Measurements from ENCODE around the gene CATSPER3. TPM values are rescaled to one million over a fixed set of nuclear protein-coding genes. Genes with fewer than 3 reads are reported as not detected.

CATSPER3 gene
- polyA plus RNA-seq, 2 of the 4 experiments (the other 2 are of a cell fraction): 0.41 to 0.74 TPM

GRCh38 chr5:135058331-135058732 is 90.6 kb downstream of the CATSPER3 start:
- ChIA-PET POLR2A (no interaction called here), CTCF (interaction anchor here (1.1 to 3.5 kb wide), 3 partner anchors 9 to 207 kb away, joined by 3 to 15 read pairs (median 4); no protein-coding TSS in a partner anchor)
- 62% methylated on average over 8 of the region's 8 CpGs for WGBS (ENCODE audit: missing lambda C conversion rate)
- H3K4me2 ChIP-seq: no peak overlapping the region
- H3K9me3 ChIP-seq: no peaks in the 10 kb centered on the region
- TF ChIP-seq CHD2 (IDR thresholded peaks at IDR 0.05; ENCODE audit: low read length, partially characterized antibody) (no peak), POLR2A (IDR thresholded peaks at IDR 0.05; ENCODE audit: low read length) (no peak), FOSL2 (IDR thresholded peaks at IDR 0.05) (no peak), FOSL2 (CRISPR knock-in tag; IDR thresholded peaks at IDR 0.05) (no peak), PBX3 (IDR thresholded peaks at IDR 0.05) (no peak), ZFP36 (IDR thresholded peaks at IDR 0.05; ENCODE audit: borderline replicate concordance, partially characterized antibody) (no peak), MYC (IDR thresholded peaks at IDR 0.05; ENCODE audit: borderline replicate concordance, low read length) (no peak), POLR2AphosphoS2 (conservative IDR thresholded peaks at IDR 0.05; ENCODE audit: low read length) (no peak), MAFK (IDR thresholded peaks at IDR 0.05; ENCODE audit: partially characterized antibody) (no peak), RAD21 (conservative IDR thresholded peaks at IDR 0.05 in 1 of 2, IDR thresholded peaks at IDR 0.05 in 1 of 2) (no peak), USF2 (IDR thresholded peaks at IDR 0.05) (no peak), NPAS2 (CRISPR knock-in tag; IDR thresholded peaks at IDR 0.05; ENCODE audit: borderline replicate concordance) (no peak), EHF (CRISPR knock-in tag; IDR thresholded peaks at IDR 0.05) (no peak), PHF8 (IDR thresholded peaks at IDR 0.05; ENCODE audit: borderline replicate concordance, low read depth) (no peak), HMGXB4 (CRISPR knock-in tag; IDR thresholded peaks at IDR 0.05; ENCODE audit: borderline replicate concordance) (no peak), CEBPB (IDR thresholded peaks at IDR 0.05) (no peak), RNF2 (IDR thresholded peaks at IDR 0.05; ENCODE audit: borderline replicate concordance, low read depth) (no peak), ELK1 (IDR thresholded peaks at IDR 0.05; ENCODE audit: low read depth, low read length) (no peak)
- ATAC-seq: 0 out of 6 replicates have a peak, but pooled peaks of 1 of the 2 experiments have one; percentile 21
- no peak overlapping the region for H3K27ac ChIP-seq
- DNase-seq (ENCODE audit: low read depth in 1 of 2, low spot score in 1 of 2): no peak
- H3K4me1 ChIP-seq: no peaks in the 10 kb centered on the region
- no peak overlapping the region for H3K4me3 ChIP-seq
- no peak for FAIRE-seq

- TF ChIP-seq CTCF (IDR thresholded peaks at IDR 0.05) (0 out of 3 replicates have a peak, but pooled peaks have one; percentile 17), ESRRA (IDR thresholded peaks at IDR 0.05; ENCODE audit: borderline replicate concordance, low read length) (no peak), POLR2AphosphoS2 (conservative IDR thresholded peaks at IDR 0.05; ENCODE audit: low read length) (no peak), E2F6 (IDR thresholded peaks at IDR 0.05; ENCODE audit: borderline replicate concordance, low read depth) (no peak), RAD21 (conservative IDR thresholded peaks at IDR 0.05 in 1 of 2, IDR thresholded peaks at IDR 0.05 in 1 of 2) (peak; percentile 25 to 36; a peak in 1 of 5 replicates), HDAC2 (IDR thresholded peaks at IDR 0.05) (no peak)
- H3K4me2 ChIP-seq: no peak overlapping the region
- H3K9me3 ChIP-seq: no peaks in the 10 kb centered on the region
- FAIRE-seq: no peak
- ChIA-PET CTCF (interaction anchor here (0.6 to 3.5 kb wide), 8 partner anchors 9 to 206 kb away, joined by 3 to 15 read pairs (median 4); no protein-coding TSS in a partner anchor), POLR2A (no interaction called here)
- H3K4me3 ChIP-seq: no peak overlapping the region
- H3K27ac ChIP-seq: no peak overlapping the region
- DNase-seq (ENCODE audit: low read depth in 1 of 2, low spot score in 1 of 2): no peak
- H3K4me1 ChIP-seq: no peaks in the 10 kb centered on the region
- 56% methylated on average over 11 of the region's 12 CpGs for WGBS (ENCODE audit: missing lambda C conversion rate)
- peak; percentile 28 to 57; a peak in 3 of 6 replicates for ATAC-seq
These were observed 91.6 kb downstream of the CATSPER3 start for GRCh38 chr5:135059000-135059923.
